GM23338 (cell line): Measurements from ENCODE around the gene SHROOM2.

Experiments
- EZH2phosphoT487 ChIP-seq: fragments of 200-600 bp; sonication (generic); IDR thresholded peaks from one replicate; pipeline ENCODE4 v1.8.1; 2018; ENCODE audit warnings: antibody characterized with exemption; ENCODE audit not compliant: unreplicated experiment
- ZNF462 ChIP-seq: fragments of 250-450 bp; sonication (Bioruptor Pico); IDR thresholded peaks from 2 replicates; pipeline ENCODE4 v1.5.0; 2020; ENCODE audit warnings: mild to moderate bottlenecking, moderate library complexity
- TF ChIP-seq, protein P1 (sequence below), 2 experiments: fragments of 200-600 bp in 1 of 2; sonication (generic) in 1 of 2; conservative IDR thresholded peaks; 2 replicates each; pipeline versions ENCODE4 v1.5.1 to v1.6.1; 2016 to 2017; ENCODE audit warnings: antibody characterized with exemption in 2 of 2, low read depth in 2 of 2, mild to moderate bottlenecking in 2 of 2, moderate library complexity in 1 of 2
- TF ChIP-seq, protein P2 (sequence below): IDR thresholded peaks from one replicate; pipeline ENCODE4 v1.6.1; 2018; ENCODE audit warnings: antibody characterized with exemption; ENCODE audit not compliant: unreplicated experiment

GRCh38 chrX:9821572-9821971, 35.3 kb downstream of the SHROOM2 start:
- no peak for TF ChIP-seq EZH2phosphoT487
- TF ChIP-seq, protein P1, sequence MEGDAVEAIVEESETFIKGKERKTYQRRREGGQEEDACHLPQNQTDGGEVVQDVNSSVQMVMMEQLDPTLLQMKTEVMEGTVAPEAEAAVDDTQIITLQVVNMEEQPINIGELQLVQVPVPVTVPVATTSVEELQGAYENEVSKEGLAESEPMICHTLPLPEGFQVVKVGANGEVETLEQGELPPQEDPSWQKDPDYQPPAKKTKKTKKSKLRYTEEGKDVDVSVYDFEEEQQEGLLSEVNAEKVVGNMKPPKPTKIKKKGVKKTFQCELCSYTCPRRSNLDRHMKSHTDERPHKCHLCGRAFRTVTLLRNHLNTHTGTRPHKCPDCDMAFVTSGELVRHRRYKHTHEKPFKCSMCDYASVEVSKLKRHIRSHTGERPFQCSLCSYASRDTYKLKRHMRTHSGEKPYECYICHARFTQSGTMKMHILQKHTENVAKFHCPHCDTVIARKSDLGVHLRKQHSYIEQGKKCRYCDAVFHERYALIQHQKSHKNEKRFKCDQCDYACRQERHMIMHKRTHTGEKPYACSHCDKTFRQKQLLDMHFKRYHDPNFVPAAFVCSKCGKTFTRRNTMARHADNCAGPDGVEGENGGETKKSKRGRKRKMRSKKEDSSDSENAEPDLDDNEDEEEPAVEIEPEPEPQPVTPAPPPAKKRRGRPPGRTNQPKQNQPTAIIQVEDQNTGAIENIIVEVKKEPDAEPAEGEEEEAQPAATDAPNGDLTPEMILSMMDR (conservative IDR thresholded peaks at IDR 0.05; ENCODE audit: low read depth in 2 of 2): 0 out of 4 replicates have a peak, but pooled peaks of 1 of the 2 experiments have one; percentile 4
- no peak for TF ChIP-seq ZNF462 (CRISPR knock-in tag)
- TF ChIP-seq, protein P2, sequence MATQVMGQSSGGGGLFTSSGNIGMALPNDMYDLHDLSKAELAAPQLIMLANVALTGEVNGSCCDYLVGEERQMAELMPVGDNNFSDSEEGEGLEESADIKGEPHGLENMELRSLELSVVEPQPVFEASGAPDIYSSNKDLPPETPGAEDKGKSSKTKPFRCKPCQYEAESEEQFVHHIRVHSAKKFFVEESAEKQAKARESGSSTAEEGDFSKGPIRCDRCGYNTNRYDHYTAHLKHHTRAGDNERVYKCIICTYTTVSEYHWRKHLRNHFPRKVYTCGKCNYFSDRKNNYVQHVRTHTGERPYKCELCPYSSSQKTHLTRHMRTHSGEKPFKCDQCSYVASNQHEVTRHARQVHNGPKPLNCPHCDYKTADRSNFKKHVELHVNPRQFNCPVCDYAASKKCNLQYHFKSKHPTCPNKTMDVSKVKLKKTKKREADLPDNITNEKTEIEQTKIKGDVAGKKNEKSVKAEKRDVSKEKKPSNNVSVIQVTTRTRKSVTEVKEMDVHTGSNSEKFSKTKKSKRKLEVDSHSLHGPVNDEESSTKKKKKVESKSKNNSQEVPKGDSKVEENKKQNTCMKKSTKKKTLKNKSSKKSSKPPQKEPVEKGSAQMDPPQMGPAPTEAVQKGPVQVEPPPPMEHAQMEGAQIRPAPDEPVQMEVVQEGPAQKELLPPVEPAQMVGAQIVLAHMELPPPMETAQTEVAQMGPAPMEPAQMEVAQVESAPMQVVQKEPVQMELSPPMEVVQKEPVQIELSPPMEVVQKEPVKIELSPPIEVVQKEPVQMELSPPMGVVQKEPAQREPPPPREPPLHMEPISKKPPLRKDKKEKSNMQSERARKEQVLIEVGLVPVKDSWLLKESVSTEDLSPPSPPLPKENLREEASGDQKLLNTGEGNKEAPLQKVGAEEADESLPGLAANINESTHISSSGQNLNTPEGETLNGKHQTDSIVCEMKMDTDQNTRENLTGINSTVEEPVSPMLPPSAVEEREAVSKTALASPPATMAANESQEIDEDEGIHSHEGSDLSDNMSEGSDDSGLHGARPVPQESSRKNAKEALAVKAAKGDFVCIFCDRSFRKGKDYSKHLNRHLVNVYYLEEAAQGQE: no peak
